GM19043 (cell line): ENCODE measurements around the gene MYLK4.

Source experiments
- ATAC-seq: cut with Tn5 transposase; IDR thresholded peaks from one replicate; pipeline ENCODE4 v1.9.1; 2021; ENCODE audit warnings: low read depth; ENCODE audit not compliant: unreplicated experiment

MYLK4 gene

DNA sequence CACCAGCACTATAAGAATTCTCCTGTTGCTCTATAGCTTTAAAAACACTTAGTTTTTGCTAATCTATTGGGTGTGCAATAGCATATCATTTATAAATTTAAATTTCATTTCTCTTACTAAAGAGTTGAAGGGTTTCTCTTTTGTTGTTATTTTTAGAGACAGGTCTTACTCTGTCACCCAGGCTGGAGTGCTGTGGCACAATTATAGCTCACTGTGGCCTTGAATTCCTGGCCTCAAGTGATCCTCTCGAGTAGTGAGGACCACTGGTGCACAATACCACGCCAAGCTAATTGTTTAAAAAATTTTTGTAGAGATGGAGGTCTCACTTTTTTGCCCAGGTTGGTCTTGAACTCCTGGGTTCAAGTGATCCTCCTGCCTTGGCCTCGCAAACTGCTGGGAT, 8.3 kb upstream of the MYLK4 start:
- no peak for ATAC-seq

DNA sequence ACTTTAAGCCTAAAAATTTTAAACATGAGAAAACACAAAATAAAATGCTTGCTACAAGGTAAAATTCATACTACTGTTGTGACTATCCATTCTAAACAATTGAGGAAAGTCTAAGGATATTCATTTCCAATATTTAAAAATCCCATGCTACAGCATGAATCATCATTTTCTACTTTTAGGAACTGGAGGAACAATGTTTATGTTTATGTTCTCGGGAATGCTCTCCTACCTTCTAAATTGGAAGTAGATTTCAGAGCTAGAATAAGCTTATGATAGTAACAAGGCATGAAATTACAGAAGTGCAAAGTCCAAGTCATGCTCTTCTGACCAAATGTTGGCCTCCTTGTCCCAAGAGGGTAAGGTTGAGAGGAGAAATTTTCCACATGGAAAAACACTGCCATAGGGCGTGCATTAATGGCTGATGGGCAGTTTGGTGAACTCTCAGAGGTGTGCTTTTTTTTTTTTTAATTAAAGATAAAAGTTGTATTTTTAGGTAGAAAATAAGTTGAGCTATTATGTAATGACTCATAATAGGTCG, 6.0 kb upstream of the MYLK4 start:
- ATAC-seq = no peak

- no peak for ATAC-seq
These were observed 5.5 kb upstream of the MYLK4 start for GRCh38 chr6:2756241-2756640.

GRCh38 chr6:2755456-2755855, 4.7 kb upstream of the MYLK4 start:
- no peak for ATAC-seq

DNA sequence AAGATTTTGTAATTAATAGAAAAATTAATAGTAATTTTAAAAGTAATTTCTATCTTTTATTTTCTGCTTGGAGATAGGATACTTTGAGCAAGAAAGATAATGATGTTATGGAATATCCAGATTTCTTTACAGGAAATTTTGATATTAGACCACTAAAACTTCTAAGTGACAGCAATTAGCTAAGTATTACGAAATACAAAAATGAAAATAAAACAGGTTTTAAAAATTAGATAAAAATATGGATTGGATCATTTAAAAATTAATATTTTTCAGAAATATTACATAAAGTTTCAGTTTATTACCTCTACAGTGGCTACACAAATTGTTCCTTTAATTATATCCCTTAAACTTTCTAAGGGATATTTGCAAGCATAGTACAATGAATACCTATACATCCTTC, 4.2 kb upstream of the MYLK4 start:
- no peak for ATAC-seq

DNA sequence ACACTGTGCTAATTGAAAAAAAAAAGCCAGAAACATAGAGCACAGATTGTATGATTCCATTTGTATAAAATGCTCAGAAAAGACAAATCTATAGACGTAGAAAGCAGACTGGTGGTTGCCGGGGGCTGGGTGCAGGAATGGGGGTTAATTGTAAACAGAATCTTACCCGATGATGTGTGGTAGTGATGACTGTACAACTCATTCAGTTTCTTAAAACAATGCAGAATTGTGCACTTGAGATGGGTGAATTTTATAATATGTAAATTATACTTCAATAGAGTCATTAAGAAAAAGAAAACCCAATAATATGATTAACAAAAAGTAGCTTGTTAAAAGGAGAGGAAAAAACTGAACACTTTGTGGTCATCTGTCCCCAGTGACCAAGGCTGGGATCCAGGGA, 3.7 kb upstream of the MYLK4 start:
- no peak for ATAC-seq

DNA sequence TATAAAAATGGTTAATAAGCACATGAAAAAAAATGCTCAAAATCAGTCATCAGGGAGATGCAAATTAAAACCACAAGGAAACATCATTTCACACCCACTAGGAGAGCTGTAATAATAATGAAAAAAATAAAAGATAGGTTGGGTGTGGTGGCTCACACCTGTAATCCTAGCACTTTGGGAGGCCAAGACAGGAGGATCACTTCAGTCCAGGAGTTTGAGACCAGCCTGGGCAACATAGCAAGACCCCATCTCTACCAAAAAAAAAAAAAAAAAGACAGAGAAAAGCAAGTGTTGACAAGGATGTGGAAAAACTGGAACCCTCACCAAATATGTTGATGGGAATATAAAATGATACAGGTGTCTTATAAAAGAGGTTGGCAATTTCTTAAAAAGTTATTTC, 3.0 kb upstream of the MYLK4 start:
- no peak for ATAC-seq

DNA sequence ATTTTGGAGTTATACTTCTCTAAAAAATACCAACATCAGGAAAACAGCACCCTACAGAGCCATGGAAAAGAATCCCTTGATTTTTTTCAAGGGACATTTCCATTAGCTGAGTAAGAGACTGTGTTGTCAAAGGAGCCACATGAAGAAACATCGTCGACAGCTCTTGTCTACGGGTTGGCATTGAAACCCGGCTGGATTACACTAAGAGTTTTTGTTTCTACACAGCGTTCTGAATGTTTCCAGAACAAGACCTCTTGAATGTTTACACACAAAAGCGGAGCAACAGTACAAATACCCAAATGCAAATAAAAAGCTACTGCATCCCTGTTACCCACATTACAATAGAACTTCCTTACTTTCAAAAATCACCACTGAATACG, 2.4 kb upstream of the MYLK4 start:
- no peak for ATAC-seq

DNA sequence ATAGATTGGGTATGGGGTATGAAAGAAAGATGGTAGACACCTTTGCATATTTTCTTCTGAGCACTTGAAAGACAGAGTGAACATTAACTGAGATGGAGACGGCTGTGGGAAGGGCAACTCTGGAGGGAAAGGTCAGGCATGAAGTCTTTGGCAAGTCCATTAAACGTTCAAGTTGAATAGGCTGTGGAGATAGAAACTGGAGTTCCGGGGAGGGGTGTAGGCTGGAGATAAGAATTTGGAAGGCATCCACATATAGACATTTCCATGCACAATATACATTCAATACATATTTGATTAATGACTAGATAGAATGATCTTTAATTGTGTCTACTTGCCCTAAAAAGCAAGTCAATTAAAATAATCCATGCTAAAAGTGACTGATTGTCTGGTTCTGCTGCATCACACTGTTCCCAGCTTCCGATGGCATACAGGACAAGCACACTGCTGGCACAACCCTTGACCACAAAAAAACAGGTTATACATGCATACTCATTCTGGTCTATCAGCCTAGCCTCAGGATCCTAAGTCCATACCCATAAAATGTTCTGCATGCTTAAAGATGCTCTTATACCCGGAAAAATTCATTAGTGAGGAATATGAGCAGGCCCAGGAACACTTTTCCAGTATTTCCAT, 1.9 kb upstream of the MYLK4 start:
- ATAC-seq = no peak

GRCh38 chr6:2751871-2752270, 1.1 kb upstream of the MYLK4 start:
- ATAC-seq = no peak

GRCh38 chr6:2749969-2750600, 637 bp downstream of the MYLK4 start:
- ATAC-seq = no peak

GRCh38 chr6:2748183-2748582, 2.5 kb downstream of the MYLK4 start:
- no peak for ATAC-seq

DNA sequence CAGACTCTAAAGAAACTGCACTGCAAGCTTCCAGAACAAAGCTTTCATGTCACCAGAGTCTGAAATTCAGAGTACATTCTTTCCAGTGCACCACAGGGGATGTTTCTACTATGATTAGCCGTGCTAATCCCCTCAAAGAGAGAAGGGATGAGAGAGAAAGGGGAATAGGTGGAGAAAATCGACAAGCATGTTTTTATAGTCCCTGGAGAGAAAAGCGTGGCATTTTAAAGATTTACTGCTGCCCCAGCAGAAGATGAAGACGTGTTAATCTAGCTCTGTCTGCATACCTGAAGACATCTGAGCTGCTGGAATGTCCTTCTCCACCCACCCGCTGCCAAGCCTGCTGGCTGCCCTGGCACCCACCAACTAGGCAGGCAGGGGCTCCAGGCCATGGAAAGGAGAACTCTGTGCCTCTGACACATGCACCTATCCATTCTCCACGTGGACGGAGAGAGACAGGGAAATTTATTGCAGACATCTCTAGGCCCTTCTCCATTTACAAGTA, 4.1 kb downstream of the MYLK4 start:
- no peak for ATAC-seq

DNA sequence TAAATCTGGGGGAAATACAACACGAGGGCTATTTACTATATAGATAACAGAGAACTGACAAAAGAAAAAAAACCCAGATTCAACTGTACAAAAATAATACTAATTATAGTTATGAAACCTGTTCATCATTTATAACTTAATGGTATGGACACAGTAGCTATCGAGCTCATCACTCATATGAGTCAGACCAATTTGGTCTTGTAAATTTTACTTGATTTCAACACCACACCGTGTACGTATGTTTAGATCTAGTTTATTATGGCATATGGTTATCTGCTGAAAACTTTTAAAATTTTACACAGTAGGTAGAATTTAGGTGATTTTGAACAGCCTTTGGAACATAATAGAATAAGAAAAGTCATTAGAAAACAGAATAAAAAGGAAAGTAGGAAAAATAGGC, 5.5 kb downstream of the MYLK4 start:
- ATAC-seq = no peak

- ATAC-seq = no peak
These were observed 5.9 kb downstream of the MYLK4 start for GRCh38 chr6:2744778-2745177.

- no peak for ATAC-seq
These were observed 6.4 kb downstream of the MYLK4 start for GRCh38 chr6:2744209-2744771.

DNA sequence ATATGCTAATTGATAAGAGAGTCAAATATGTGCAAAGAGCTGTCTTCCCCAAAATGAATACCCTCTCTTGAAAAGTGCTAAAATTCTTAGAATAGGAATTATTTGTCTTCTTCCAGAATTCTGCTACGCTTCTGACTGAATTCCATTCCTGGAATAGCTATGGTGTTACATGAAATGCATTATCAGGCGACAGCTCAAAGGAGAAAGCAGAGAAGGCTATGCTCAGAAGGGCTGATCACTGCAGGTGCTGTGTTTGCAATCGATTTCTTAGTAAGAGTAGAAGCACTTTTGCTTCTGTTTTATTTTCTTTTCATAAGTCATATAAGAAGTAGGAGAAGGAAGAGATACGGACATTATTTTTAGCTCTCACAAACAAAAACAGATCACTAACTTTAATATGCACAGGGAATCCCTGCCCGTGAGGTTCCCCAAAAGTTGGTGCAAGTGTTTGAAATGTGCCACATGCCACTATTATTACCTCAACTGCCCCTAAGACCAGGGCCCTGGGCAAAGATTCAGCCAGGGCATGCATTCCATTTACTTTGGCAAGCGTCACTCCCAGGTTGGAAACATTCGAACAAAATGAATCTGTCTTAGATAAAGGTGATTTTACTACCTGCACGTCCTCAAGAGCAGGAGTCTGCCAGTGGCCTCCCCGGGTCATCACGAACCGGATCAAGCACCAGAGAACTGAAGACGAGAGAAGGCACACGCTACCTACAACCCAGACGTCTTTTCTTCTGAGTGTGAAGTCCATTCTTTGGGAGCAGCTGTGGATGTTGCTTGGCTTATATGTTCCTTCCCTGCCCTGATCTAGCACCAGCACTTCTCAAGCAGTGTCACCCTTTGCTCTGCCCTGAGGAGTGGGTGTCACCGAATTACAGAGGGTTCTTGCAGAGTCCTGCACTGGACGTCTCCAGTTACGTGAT, 7.2 kb downstream of the MYLK4 start:
- ATAC-seq = no peak

DNA sequence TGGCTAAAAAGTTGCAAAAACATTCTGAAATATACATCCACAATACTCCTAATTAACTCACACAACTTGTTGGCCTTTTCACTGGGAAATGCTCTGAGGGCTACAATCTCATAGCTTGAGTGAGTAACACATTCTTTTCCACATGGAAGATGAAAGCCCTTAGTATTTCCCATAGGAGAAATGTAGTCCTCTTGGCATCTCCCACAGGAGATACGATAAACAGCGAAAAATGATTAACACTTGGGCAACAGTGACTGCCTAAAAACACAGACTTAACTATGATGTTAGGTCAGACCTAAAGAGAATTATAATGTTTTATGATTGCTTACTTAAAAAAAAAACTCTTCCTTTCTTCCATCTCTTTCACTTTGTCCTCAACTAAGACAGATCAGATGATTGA, 9.0 kb downstream of the MYLK4 start:
- no peak for ATAC-seq

DNA sequence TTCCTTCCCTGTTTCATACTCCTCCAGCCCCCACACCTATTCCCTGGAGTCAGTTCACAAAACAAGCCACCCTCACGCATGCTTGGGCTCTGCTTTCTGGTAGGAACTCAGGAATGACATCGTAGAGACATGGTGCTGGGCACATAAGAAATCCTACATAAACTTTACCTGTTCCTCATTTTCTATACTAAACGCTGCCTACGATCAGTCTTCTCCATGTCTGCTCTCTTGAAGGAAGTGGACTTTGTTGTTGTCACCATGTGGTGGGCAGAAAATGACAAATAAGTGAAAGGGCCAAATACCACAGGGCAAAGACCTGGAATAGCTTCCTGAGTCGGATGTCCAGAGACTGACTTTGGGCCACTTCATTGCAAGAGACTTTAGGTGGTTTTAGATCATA, 10.1 kb downstream of the MYLK4 start:
- no peak for ATAC-seq

- ATAC-seq = no peak
These were observed 11.4 kb downstream of the MYLK4 start for GRCh38 chr6:2739335-2739734.
